Measurements from ENCODE around the gene ZNF462.

ZNF462 gene

DNA sequence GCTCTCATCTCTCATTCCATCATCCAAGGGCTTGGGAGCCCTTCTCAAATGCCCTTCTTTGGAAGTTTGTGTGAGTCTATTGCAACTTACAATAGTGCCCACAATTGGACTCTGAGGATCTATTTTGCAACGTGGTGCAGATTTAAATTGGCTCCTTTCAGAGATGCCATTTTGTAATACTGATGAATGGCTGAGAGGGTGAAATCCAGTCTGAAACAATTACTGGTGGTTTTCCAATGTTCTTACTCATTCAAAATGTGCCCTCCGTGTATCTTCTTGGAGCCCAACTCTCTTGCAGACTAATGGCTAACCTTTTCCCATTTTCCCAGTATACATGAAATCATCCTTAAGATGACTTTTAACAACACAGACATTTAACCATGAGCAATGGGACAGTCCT lies 6.1 kb downstream of the ZNF462 start:
- Histone ChIP-seq H4K20me1 (ENCODE audit: insufficient read depth) (no peaks in the 10 kb centered on the region), H3K4me3 (IDR thresholded peaks at IDR 0.05; ENCODE audit: insufficient read depth, low read depth, low read length) (no peak overlapping the region), H3K27me3 (ENCODE audit: insufficient read depth, low read depth) (no peaks in the 10 kb centered on the region), H3K79me2 (ENCODE audit: insufficient read depth, low read depth) (peaks cover 11% of the 10 kb centered on the region; the same call in 1 of the 2 replicates), H3K4me2 (no peak overlapping the region), H3K4me1 (ENCODE audit: low read depth, poor library complexity, severe bottlenecking) (peaks cover 4% of the 10 kb centered on the region), H3K9ac (no peak overlapping the region), H2AFZ (ENCODE audit: low read depth) (no peak overlapping the region), H3K27ac (no peak overlapping the region), H3K36me3 (ENCODE audit: insufficient read depth) (no peaks in the 10 kb centered on the region)
- TF ChIP-seq, protein P1, sequence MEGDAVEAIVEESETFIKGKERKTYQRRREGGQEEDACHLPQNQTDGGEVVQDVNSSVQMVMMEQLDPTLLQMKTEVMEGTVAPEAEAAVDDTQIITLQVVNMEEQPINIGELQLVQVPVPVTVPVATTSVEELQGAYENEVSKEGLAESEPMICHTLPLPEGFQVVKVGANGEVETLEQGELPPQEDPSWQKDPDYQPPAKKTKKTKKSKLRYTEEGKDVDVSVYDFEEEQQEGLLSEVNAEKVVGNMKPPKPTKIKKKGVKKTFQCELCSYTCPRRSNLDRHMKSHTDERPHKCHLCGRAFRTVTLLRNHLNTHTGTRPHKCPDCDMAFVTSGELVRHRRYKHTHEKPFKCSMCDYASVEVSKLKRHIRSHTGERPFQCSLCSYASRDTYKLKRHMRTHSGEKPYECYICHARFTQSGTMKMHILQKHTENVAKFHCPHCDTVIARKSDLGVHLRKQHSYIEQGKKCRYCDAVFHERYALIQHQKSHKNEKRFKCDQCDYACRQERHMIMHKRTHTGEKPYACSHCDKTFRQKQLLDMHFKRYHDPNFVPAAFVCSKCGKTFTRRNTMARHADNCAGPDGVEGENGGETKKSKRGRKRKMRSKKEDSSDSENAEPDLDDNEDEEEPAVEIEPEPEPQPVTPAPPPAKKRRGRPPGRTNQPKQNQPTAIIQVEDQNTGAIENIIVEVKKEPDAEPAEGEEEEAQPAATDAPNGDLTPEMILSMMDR (conservative IDR thresholded peaks at IDR 0.05; ENCODE audit: low read depth, low read length), result no peak

DNA sequence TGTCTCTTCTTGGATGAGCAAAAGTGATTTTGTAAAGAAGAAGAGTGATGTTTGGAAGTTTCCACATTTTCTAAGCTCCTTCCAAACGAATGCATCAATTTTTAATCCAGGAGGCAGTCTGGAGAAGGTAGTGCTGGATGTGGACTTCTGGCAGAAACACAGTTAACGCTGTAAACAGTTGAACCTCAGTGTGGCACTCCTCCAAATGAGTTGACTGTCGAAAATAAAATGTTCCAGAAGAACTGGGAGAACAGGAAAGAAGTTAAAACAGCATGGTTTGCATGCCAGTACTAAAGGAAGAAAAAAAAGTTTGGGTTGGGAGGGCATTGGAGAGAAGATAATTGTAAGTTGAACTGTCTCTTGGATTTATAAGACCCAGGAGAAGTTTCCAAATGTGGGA lies 6.5 kb downstream of the ZNF462 start:
- Histone ChIP-seq H3K79me2 (ENCODE audit: insufficient read depth, low read depth) (peaks cover 11% of the 10 kb centered on the region; the same call in 1 of the 2 replicates), H3K27ac (no peak overlapping the region), H4K20me1 (ENCODE audit: insufficient read depth) (no peaks in the 10 kb centered on the region), H3K4me3 (IDR thresholded peaks at IDR 0.05; ENCODE audit: insufficient read depth, low read depth, low read length) (no peak overlapping the region), H3K27me3 (ENCODE audit: insufficient read depth, low read depth) (no peaks in the 10 kb centered on the region), H3K36me3 (ENCODE audit: insufficient read depth) (no peaks in the 10 kb centered on the region), H3K4me1 (ENCODE audit: low read depth, poor library complexity, severe bottlenecking) (peaks cover 2% of the 10 kb centered on the region), H3K4me2 (no peak overlapping the region), H2AFZ (ENCODE audit: low read depth) (no peak overlapping the region), H3K9ac (no peak overlapping the region)
- TF ChIP-seq, protein P1 (conservative IDR thresholded peaks at IDR 0.05; ENCODE audit: low read depth, low read length), result no peak

DNA sequence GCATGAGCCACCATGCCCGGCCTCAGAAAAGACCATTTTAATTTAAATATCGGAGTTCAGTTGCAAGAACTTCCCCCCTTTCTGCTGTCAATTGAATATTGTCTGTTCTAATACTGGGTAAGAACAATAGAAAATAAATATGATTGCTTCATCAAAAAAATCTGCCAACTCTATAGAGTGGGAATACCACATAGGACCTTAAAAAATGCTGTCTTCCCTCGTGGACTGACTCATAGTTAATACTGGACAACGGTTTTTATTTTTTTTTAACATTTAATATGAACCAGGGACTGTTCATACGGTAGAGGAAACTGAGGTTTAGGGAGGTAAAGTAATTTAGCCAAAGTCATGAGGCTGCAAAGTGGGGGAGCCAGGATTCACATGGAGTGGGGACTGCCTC lies 9.7 kb downstream of the ZNF462 start:
- TF ChIP-seq, protein P1 (conservative IDR thresholded peaks at IDR 0.05; ENCODE audit: low read depth, low read length), result no peak
- Histone ChIP-seq H3K79me2 (ENCODE audit: insufficient read depth, low read depth) (no peaks in the 10 kb centered on the region), H4K20me1 (ENCODE audit: insufficient read depth) (no peaks in the 10 kb centered on the region), H3K27me3 (ENCODE audit: insufficient read depth, low read depth) (no peaks in the 10 kb centered on the region), H3K4me1 (ENCODE audit: low read depth, poor library complexity, severe bottlenecking) (no peaks in the 10 kb centered on the region), H2AFZ (ENCODE audit: low read depth) (no peak overlapping the region), H3K36me3 (ENCODE audit: insufficient read depth) (no peaks in the 10 kb centered on the region), H3K4me2 (no peak overlapping the region), H3K4me3 (IDR thresholded peaks at IDR 0.05; ENCODE audit: insufficient read depth, low read depth, low read length) (no peak overlapping the region), H3K27ac (no peak overlapping the region), H3K9ac (no peak overlapping the region)

DNA sequence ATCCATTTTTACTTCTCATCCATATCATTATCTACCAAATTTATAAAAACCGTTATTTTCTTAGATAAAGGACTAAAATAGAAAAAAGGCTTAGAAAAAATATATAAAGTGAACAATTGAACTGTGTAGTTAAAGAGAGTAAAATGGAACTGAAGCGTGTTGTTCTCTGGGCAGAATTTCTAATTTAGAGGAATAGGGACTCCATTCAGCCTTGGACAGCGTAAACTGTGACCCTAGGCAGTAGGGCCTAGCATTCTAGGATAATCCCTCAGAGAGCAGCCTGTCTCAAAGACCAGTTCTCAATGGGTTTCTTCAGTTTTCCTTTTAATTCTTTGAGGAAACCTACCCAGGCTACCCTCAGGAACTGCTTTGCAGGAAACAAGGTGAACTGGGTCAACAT lies 11.1 kb downstream of the ZNF462 start:
- no peaks in the 10 kb centered on the region for H3K36me3 ChIP-seq (ENCODE audit: insufficient read depth)
- TF ChIP-seq, protein P1 (conservative IDR thresholded peaks at IDR 0.05; ENCODE audit: low read depth, low read length), result no peak
- no peaks in the 10 kb centered on the region for H4K20me1 ChIP-seq (ENCODE audit: insufficient read depth)
- H3K27ac ChIP-seq, result no peak overlapping the region
- H3K4me1 ChIP-seq (ENCODE audit: low read depth, poor library complexity, severe bottlenecking), result no peaks in the 10 kb centered on the region
- no peak overlapping the region for H3K9ac ChIP-seq
- no peaks in the 10 kb centered on the region for H3K27me3 ChIP-seq (ENCODE audit: insufficient read depth, low read depth)
- H3K4me3 ChIP-seq (IDR thresholded peaks at IDR 0.05; ENCODE audit: insufficient read depth, low read depth, low read length), result no peak overlapping the region
- H3K4me2 ChIP-seq, result no peak overlapping the region
- H2AFZ ChIP-seq (ENCODE audit: low read depth), result no peak overlapping the region
- H3K79me2 ChIP-seq (ENCODE audit: insufficient read depth, low read depth), result peaks cover 4% of the 10 kb centered on the region; the same call in 1 of the 2 replicates
